SK-N-SH treated with all-trans-retinoic acid at 6 μM for 48 hours (cell line): Measurements from ENCODE around the gene SPG7.

Experiments
- ATAC-seq: fragments of 200-7000 bp; cut with Tn5 transposase; 3 replicates; pipeline ENCODE4 v1.9.1; 2020; ENCODE audit warnings: mild to moderate bottlenecking, moderate library complexity
- ARNTL ChIP-seq: fragments of 450-650 bp; formaldehyde crosslinking; IDR thresholded peaks from 2 replicates; pipeline ENCODE4 v1.5.0; 2020; ENCODE audit warnings: low read depth, mild to moderate bottlenecking, moderate library complexity, borderline replicate concordance
- BACH2 ChIP-seq: fragments of 250-450 bp; sonication (Bioruptor Pico); IDR thresholded peaks from 2 replicates; pipeline ENCODE4 v1.9.0; 2021; ENCODE audit warnings: mild to moderate bottlenecking, borderline replicate concordance
- CSDC2 ChIP-seq: fragments of 250-450 bp; sonication (Bioruptor Pico); IDR thresholded peaks from 2 replicates; pipeline ENCODE4 v1.5.0; 2020; ENCODE audit warnings: mild to moderate bottlenecking, moderate library complexity
- ESRRG ChIP-seq: fragments of 250-450 bp; sonication (Bioruptor Pico); IDR thresholded peaks from 2 replicates; pipeline ENCODE4 v1.6.1; 2021; ENCODE audit warnings: mild to moderate bottlenecking
- GLIS3 ChIP-seq: fragments of 250-450 bp; sonication (Bioruptor Pico); IDR thresholded peaks from 2 replicates; pipeline ENCODE4 v1.5.0; 2020; ENCODE audit warnings: mild to moderate bottlenecking, moderate library complexity
- ISL1 ChIP-seq: fragments of 250-450 bp; sonication (Bioruptor Pico); IDR thresholded peaks from 2 replicates; pipeline ENCODE4 v2.1.2; 2022; ENCODE audit warnings: mild to moderate bottlenecking, moderate library complexity
- OSR1 ChIP-seq: fragments of 250-450 bp; sonication (Bioruptor Pico); IDR thresholded peaks from 2 replicates; pipeline ENCODE4 v1.8.0; 2022; ENCODE audit warnings: moderate library complexity, mild to moderate bottlenecking, inconsistent platforms
- PPARA ChIP-seq: fragments of 250-450 bp; sonication (Bioruptor Pico); IDR thresholded peaks from 2 replicates; pipeline ENCODE4 v1.5.0; 2020; ENCODE audit warnings: mild to moderate bottlenecking, borderline replicate concordance
- RARB ChIP-seq: fragments of 250-450 bp; sonication (Bioruptor Pico); IDR thresholded peaks from 2 replicates; pipeline ENCODE4 v1.8.0; 2021; ENCODE audit warnings: mild to moderate bottlenecking, moderate library complexity
- SNAI2 ChIP-seq: fragments of 250-450 bp; sonication (Bioruptor Pico); IDR thresholded peaks from 2 replicates; pipeline ENCODE4 v1.5.0; 2020; ENCODE audit warnings: mild to moderate bottlenecking, moderate library complexity
- TOX ChIP-seq: fragments of 250-450 bp; sonication (Bioruptor Pico); IDR thresholded peaks from 2 replicates; pipeline ENCODE4 v1.8.0; 2021; ENCODE audit warnings: mild to moderate bottlenecking, moderate library complexity, borderline replicate concordance
- TSHZ2 ChIP-seq: fragments of 250-450 bp; sonication (Bioruptor Pico); IDR thresholded peaks from 2 replicates; pipeline ENCODE4 v1.5.0; 2020; ENCODE audit warnings: mild to moderate bottlenecking, moderate library complexity
- ZFP3 ChIP-seq: fragments of 250-450 bp; sonication (Bioruptor Pico); IDR thresholded peaks from 2 replicates; pipeline ENCODE4 v1.5.0; 2020; ENCODE audit warnings: mild to moderate bottlenecking, moderate library complexity
- ZFP30 ChIP-seq: fragments of 450-650 bp; formaldehyde crosslinking; IDR thresholded peaks from 2 replicates; pipeline ENCODE4 v1.5.0; 2022; ENCODE audit warnings: mild to moderate bottlenecking, moderate library complexity
- ZNF565 ChIP-seq: fragments of 450-650 bp; formaldehyde crosslinking; conservative IDR thresholded peaks from 2 replicates; pipeline ENCODE4 v1.5.0; 2020; ENCODE audit warnings: low read depth, mild to moderate bottlenecking, moderate library complexity
- ZNF70 ChIP-seq: fragments of 450-650 bp; formaldehyde crosslinking; IDR thresholded peaks from 2 replicates; pipeline ENCODE4 v1.5.0; 2020; ENCODE audit warnings: mild to moderate bottlenecking, moderate library complexity
- ZNF8 ChIP-seq: fragments of 450-650 bp; formaldehyde crosslinking; IDR thresholded peaks from 2 replicates; pipeline ENCODE4 v1.5.0; 2020; ENCODE audit warnings: mild to moderate bottlenecking, moderate library complexity
- TF ChIP-seq, protein P1 (sequence below): fragments of 250-450 bp; sonication (Bioruptor Pico); IDR thresholded peaks from 2 replicates; pipeline ENCODE4 v1.5.1; 2020; ENCODE audit warnings: low read depth, mild to moderate bottlenecking, moderate library complexity
- TF ChIP-seq, protein P2 (sequence below): fragments of 250-450 bp; sonication (Bioruptor Pico); IDR thresholded peaks from 2 replicates; pipeline ENCODE4 v1.8.0; 2021; ENCODE audit warnings: low read depth, mild to moderate bottlenecking, moderate library complexity, borderline replicate concordance
- TF ChIP-seq, protein P3 (sequence below): fragments of 250-450 bp; sonication (Bioruptor Pico); IDR thresholded peaks from 2 replicates; pipeline ENCODE4 v1.5.1; 2021; ENCODE audit warnings: mild to moderate bottlenecking, moderate library complexity
- TF ChIP-seq, protein P4 (sequence below): fragments of 250-450 bp; sonication (Bioruptor Pico); IDR thresholded peaks from 2 replicates; pipeline ENCODE4 v1.8.0; 2020; ENCODE audit warnings: mild to moderate bottlenecking, moderate library complexity, borderline replicate concordance

Gene SPG7

GRCh38 chr16:89593841-89594240 is 85.6 kb downstream of the SPG7 start:
- no peak for ATAC-seq
- TF ChIP-seq BACH2 (CRISPR knock-in tag): no peak
- no peak for TF ChIP-seq GLIS3 (CRISPR knock-in tag)
- TF ChIP-seq ZNF565 (CRISPR knock-in tag): no peak
- TF ChIP-seq, protein P1, sequence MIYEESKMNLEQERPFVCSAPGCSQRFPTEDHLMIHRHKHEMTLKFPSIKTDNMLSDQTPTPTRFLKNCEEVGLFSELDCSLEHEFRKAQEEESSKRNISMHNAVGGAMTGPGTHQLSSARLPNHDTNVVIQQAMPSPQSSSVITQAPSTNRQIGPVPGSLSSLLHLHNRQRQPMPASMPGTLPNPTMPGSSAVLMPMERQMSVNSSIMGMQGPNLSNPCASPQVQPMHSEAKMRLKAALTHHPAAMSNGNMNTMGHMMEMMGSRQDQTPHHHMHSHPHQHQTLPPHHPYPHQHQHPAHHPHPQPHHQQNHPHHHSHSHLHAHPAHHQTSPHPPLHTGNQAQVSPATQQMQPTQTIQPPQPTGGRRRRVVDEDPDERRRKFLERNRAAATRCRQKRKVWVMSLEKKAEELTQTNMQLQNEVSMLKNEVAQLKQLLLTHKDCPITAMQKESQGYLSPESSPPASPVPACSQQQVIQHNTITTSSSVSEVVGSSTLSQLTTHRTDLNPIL (CRISPR knock-in tag): no peak
- TF ChIP-seq, protein P2, sequence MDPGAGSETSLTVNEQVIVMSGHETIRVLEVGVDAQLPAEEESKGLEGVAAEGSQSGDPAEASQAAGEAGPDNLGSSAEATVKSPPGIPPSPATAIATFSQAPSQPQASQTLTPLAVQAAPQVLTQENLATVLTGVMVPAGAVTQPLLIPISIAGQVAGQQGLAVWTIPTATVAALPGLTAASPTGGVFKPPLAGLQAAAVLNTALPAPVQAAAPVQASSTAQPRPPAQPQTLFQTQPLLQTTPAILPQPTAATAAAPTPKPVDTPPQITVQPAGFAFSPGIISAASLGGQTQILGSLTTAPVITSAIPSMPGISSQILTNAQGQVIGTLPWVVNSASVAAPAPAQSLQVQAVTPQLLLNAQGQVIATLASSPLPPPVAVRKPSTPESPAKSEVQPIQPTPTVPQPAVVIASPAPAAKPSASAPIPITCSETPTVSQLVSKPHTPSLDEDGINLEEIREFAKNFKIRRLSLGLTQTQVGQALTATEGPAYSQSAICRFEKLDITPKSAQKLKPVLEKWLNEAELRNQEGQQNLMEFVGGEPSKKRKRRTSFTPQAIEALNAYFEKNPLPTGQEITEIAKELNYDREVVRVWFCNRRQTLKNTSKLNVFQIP (CRISPR knock-in tag): no peak
- no peak for TF ChIP-seq ESRRG (CRISPR knock-in tag)
- no peak for TF ChIP-seq ZNF70 (CRISPR knock-in tag)
- no peak for TF ChIP-seq ARNTL
- TF ChIP-seq TSHZ2 (CRISPR knock-in tag): no peak
- TF ChIP-seq TOX (CRISPR knock-in tag): no peak
- TF ChIP-seq, protein P3, sequence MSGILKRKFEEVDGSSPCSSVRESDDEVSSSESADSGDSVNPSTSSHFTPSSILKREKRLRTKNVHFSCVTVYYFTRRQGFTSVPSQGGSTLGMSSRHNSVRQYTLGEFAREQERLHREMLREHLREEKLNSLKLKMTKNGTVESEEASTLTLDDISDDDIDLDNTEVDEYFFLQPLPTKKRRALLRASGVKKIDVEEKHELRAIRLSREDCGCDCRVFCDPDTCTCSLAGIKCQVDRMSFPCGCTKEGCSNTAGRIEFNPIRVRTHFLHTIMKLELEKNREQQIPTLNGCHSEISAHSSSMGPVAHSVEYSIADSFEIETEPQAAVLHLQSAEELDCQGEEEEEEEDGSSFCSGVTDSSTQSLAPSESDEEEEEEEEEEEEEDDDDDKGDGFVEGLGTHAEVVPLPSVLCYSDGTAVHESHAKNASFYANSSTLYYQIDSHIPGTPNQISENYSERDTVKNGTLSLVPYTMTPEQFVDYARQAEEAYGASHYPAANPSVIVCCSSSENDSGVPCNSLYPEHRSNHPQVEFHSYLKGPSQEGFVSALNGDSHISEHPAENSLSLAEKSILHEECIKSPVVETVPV: no peak

GRCh38 chr16:89595330-89596060 is 87.3 kb downstream of the SPG7 start:
- TF ChIP-seq PPARA (CRISPR knock-in tag) (no peak), ARNTL (no peak), CSDC2 (CRISPR knock-in tag) (no peak), TOX (CRISPR knock-in tag) (no peak), RARB (CRISPR knock-in tag) (no peak), OSR1 (CRISPR knock-in tag) (no peak)
- TF ChIP-seq, protein P1 (CRISPR knock-in tag): no peak
- ATAC-seq: no peak

- TF ChIP-seq ZFP30 (CRISPR knock-in tag) (no peak), ZNF70 (CRISPR knock-in tag) (no peak), ZNF8 (no peak), SNAI2 (CRISPR knock-in tag) (no peak), ZFP3 (CRISPR knock-in tag) (no peak), ISL1 (no peak)
- TF ChIP-seq, protein P3: no peak
- TF ChIP-seq, protein P4, sequence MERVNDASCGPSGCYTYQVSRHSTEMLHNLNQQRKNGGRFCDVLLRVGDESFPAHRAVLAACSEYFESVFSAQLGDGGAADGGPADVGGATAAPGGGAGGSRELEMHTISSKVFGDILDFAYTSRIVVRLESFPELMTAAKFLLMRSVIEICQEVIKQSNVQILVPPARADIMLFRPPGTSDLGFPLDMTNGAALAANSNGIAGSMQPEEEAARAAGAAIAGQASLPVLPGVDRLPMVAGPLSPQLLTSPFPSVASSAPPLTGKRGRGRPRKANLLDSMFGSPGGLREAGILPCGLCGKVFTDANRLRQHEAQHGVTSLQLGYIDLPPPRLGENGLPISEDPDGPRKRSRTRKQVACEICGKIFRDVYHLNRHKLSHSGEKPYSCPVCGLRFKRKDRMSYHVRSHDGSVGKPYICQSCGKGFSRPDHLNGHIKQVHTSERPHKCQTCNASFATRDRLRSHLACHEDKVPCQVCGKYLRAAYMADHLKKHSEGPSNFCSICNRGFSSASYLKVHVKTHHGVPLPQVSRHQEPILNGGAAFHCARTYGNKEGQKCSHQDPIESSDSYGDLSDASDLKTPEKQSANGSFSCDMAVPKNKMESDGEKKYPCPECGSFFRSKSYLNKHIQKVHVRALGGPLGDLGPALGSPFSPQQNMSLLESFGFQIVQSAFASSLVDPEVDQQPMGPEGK (CRISPR knock-in tag): no peak
- no peak for ATAC-seq
These were observed 88.0 kb downstream of the SPG7 start for GRCh38 chr16:89596061-89596689.
